ENCODE data around the gene MYO1A. TPM values are rescaled to one million over a fixed set of nuclear protein-coding genes. Genes with fewer than 3 reads are reported as not detected.

MYO1A gene
- total and polyA plus RNA-seq, 8 donors, result 0.70 to 97.3 (median 17.4) TPM

- intact Hi-C loops (cut with DNase I; ENCODE audit: low total_unique reads), result no loop called here
- H3K4me3 ChIP-seq, result no peak overlapping the region
- 71 to 80% (median 75%) methylated on average over 8 to 10 of the region's 10 CpGs for WGBS, 5 donors
- peaks cover 0 to 16% (median 11%) of the 10 kb centered on the region in 4 donors for H3K4me1 ChIP-seq
- no peak overlapping the region for H3K27ac ChIP-seq
- TF ChIP-seq EP300 (IDR thresholded peaks at IDR 0.05), result no peak
- TF ChIP-seq POLR2AphosphoS5 (IDR thresholded peaks at IDR 0.05), result no peak
- TF ChIP-seq CTCF (IDR thresholded peaks at IDR 0.05), result no peak
- no peak for TF ChIP-seq POLR2A (IDR thresholded peaks at IDR 0.05)
- H3K27me3 ChIP-seq, result no peaks in the 10 kb centered on the region
- peaks cover 0 to 42% (median 24%) of the 10 kb centered on the region in 4 donors for H3K36me3 ChIP-seq
- no peaks in the 10 kb centered on the region for H3K9me3 ChIP-seq
- no peak for DNase-seq
Observed at GRCh38 chr12:56994231-56994746, 55.6 kb downstream of the MYO1A start.

- Histone ChIP-seq H3K27me3 (no peaks in the 10 kb centered on the region), H3K27ac (no peak overlapping the region), H3K9me3 (no peaks in the 10 kb centered on the region), H3K36me3 (peaks cover 0 to 35% (median 17%) of the 10 kb centered on the region in 4 donors), H3K4me3 (no peak overlapping the region), H3K4me1 (peaks cover 0 to 21% (median 16%) of the 10 kb centered on the region in 4 donors)
- 61 to 67% (median 65%) methylated on average over 10 of the region's 10 CpGs for WGBS, 5 donors
- DNase-seq, result no peak
- intact Hi-C loops (cut with DNase I; ENCODE audit: low total_unique reads), result no loop called here
- no peak for TF ChIP-seq POLR2A (IDR thresholded peaks at IDR 0.05)
- TF ChIP-seq CTCF (IDR thresholded peaks at IDR 0.05), result no peak
- no peak for TF ChIP-seq EP300 (IDR thresholded peaks at IDR 0.05)
- no peak for TF ChIP-seq POLR2AphosphoS5 (IDR thresholded peaks at IDR 0.05)
Observed at GRCh38 chr12:56993346-56993745, 56.6 kb downstream of the MYO1A start.

GRCh38 chr12:56991319-56992246, 58.3 kb downstream of the MYO1A start:
- peak overlapping the region in 2 of 5 donors; percentile 6 to 47 for H3K27ac ChIP-seq
- intact Hi-C loops (cut with DNase I; ENCODE audit: low total_unique reads), result no loop called here
- WGBS, 5 donors, result 65 to 71% (median 71%) methylated on average over 8 of the region's 8 CpGs
- DNase-seq, result peak in 1 of 2 donors; percentile 59
- H3K4me1 ChIP-seq, result peaks cover 0 to 33% (median 26%) of the 10 kb centered on the region in 4 donors
- peaks cover 0 to 20% (median 11%) of the 10 kb centered on the region in 4 donors for H3K36me3 ChIP-seq
- no peaks in the 10 kb centered on the region for H3K27me3 ChIP-seq
- no peak for TF ChIP-seq POLR2AphosphoS5 (IDR thresholded peaks at IDR 0.05)
- TF ChIP-seq CTCF (IDR thresholded peaks at IDR 0.05), result no peak
- TF ChIP-seq EP300 (IDR thresholded peaks at IDR 0.05), result no peak
- TF ChIP-seq POLR2A (IDR thresholded peaks at IDR 0.05), result no peak
- no peak overlapping the region for H3K4me3 ChIP-seq
- H3K9me3 ChIP-seq, result no peaks in the 10 kb centered on the region

- Histone ChIP-seq H3K4me3 (no peak overlapping the region), H3K27ac (peak overlapping the region in 2 of 5 donors; percentile 6 to 47), H3K27me3 (no peaks in the 10 kb centered on the region), H3K36me3 (peaks cover 0 to 12% (median 7%) of the 10 kb centered on the region in 4 donors), H3K4me1 (peaks cover 0 to 33% (median 26%) of the 10 kb centered on the region in 4 donors), H3K9me3 (no peaks in the 10 kb centered on the region)
- TF ChIP-seq POLR2A (IDR thresholded peaks at IDR 0.05), result no peak
- no peak for TF ChIP-seq EP300 (IDR thresholded peaks at IDR 0.05)
- no peak for TF ChIP-seq CTCF (IDR thresholded peaks at IDR 0.05)
- TF ChIP-seq POLR2AphosphoS5 (IDR thresholded peaks at IDR 0.05), result no peak
- WGBS, 5 donors, result 35 to 50% (median 47%) methylated on average over 6 to 7 of the region's 7 CpGs
- DNase-seq, result no peak
- intact Hi-C loops (cut with DNase I; ENCODE audit: low total_unique reads), result no loop called here
Observed at GRCh38 chr12:56990648-56991318, 59.1 kb downstream of the MYO1A start.

Measured in stomach (tissue), 9 donors.